Left renal cortex interstitium (tissue), 4 donors: ENCODE data around the gene FIGNL2. TPM values are rescaled to one million over a fixed set of nuclear protein-coding genes. Genes with fewer than 3 reads are reported as not detected.

Experiments used
- DNase-seq, 4 donors: peaks; one replicate each; pipeline ENCODE4 v3.0.0-alpha.2; 2013; ENCODE audit warnings: low read depth in 4 of 4, low spot score in 2 of 4, missing footprints in 1 of 4
- polyA plus RNA-seq, 4 donors: library from polyadenylated mRNA; unstranded; fragments of 120-200 nt; gene quantifications; one replicate each; pipeline ENCODE4 v1.2.1, GENCODE V29; 2013; ENCODE audit not compliant: insufficient read length in 4 of 4

The FIGNL2 gene
- polyA plus RNA-seq, 4 donors = 2.3 to 7.1 (median 5.2) TPM

DNA sequence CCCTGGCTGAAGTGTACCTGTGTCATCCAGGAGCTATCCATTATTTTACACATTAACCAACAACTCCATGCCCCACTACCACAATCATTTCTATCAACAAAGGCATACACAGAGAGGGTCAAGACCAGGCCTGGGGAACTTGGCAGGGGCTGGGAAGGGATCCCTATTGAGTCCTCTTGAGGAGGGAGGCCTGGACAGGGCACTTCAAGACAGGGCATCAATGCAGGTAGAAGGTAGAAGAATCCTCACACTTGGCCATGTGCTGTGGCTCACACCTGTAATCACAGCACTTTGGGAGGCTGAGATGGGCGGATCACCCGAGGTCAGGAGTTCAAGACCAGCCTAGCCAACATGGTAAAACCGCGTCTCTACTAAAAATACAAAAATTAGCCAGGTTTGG lies 26.0 kb upstream of the FIGNL2 start:
- no peak for DNase-seq

DNA sequence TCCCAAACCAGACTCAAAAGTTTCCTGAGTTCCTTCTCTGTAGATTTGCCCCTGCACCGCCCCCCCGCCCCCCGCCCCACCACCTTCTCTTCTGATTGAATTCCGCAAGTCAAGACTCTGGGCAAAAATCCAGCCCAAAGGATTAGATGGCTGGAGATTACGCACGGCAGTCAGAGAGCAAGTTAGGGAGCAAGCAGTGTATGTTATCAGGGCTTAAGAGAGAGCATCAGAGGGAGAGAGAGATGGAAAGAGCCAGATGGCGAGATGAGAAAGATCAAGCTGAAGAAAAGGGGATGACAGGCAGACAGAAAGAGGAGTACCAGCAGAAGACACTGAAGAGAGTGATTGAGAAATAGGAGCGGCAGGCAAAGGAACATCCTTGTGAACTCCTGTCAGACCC lies 25.5 kb upstream of the FIGNL2 start:
- DNase-seq = no peak

DNA sequence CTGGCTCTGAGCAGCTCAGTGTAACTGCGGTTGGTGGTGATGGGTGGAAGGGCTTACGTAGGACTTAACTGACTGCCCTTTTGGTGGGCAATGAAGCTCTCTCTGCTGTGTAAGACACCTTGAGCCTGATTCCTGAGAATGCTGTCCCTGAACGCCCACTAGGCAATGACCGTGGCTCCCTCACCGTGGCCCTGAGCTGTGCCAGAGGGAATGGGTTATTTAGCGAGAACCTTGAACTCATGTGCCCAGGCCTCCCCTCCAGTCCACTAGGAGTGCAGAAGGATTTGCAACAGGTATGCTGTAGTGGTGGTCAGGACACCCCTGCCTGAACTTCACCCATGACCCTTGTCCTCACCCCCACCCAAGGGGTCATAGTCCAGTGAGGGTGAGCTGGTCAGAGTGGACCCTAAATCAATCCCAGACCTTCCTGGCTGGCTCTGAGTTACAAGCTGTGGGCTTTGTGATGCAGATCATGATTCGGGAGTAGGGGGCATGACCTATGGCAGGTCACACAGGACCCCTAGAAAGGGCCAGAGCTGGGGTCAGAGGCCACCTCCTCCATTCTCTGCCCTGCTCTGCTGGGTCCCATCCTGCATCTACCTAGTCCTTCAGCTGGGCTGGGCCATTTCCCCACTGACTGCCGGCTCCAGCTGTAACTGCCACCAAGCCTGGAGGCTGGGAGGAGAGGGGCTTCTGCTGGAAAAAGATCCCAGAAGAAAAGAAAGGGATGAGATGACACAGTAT lies 24.9 kb upstream of the FIGNL2 start:
- DNase-seq = no peak

DNA sequence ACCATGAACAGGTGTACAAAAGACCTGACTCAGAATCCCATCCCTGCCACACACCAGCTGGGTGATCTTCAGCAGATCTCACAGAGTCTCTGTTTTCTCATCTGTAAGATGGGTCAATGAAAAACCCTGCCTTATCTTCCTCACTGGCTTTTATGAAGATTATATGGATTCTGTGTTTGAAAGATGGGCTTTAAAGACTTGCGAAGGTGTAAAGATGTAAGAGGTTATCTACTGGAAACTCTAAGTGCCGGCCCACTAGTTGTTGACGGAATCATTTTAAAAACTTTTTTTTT lies 24.1 kb upstream of the FIGNL2 start:
- no peak for DNase-seq

DNA sequence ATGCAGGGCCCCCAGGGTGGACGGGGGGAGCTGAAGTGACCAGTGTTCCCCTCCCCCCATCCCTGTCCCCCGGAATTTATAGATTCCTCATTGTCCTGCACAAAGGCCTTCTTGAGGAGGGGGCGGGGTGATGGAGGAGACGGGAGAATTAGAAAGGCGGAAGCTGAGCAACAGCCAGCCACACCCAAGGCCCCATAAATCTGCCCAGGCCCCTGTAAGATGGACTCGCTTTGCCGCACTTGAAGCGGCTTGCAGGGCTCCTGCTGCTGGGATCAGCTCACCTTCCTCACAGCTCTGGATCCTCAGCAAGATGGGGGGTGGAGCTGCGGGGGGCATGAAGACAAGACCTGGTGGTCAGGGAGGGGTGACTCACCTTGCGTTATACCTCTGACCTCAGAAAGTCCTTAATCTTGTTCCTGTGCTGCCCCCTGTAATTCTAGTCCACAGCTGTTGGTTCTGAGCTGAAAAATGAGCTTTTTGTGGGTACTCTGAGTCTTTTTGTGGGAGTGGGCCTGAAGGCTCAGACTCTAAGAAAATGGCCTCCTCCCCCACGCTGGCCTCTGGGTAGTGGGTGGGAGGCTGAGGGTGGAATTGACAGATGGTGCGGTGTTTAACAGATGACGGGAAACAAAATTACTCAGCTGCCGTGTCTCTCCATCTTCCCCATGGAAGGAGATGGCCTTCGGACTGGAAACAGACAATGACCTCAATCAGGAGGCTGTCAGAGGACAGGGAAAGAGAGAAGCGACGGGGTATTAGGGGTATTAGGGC lies 23.6 kb upstream of the FIGNL2 start:
- DNase-seq = no peak

DNA sequence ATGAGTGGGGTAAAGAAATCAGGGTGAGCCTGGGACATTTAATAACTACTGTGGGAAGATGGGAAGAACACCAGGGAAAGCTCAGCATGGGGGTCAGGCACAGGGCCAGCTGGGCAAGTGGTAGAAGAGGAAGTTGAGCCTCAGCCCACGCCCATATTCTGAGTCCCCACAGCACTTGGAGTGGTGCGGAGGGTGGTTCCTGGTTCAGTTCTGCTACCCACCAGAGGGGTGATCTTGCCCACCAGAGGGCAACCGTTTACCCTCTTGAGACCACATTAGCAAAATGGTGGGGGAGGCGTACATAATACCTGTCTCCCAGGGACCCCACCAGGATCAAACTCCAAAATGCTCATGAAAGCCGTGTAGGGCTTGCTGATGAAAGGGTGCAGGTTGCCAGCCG lies 22.6 kb upstream of the FIGNL2 start:
- DNase-seq = no peak

DNA sequence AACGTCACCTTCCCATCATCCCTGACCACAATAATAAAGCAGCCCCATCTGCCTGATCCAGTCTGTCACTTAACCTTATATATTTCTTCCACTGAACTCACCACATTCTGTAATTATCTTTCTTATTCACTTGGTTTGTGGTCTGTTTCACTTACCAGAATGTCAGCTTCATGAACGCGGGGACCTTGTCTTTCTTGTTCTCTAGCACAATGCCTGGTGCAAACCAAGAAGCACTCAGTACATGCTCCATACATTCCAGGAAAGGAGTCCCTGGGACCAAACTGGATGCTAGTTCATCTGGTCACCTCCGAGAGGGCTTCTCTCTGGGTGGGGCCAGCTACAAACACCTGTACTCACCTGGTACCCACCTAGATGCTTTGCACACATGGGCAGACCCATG lies 22.0 kb upstream of the FIGNL2 start:
- no peak for DNase-seq

DNA sequence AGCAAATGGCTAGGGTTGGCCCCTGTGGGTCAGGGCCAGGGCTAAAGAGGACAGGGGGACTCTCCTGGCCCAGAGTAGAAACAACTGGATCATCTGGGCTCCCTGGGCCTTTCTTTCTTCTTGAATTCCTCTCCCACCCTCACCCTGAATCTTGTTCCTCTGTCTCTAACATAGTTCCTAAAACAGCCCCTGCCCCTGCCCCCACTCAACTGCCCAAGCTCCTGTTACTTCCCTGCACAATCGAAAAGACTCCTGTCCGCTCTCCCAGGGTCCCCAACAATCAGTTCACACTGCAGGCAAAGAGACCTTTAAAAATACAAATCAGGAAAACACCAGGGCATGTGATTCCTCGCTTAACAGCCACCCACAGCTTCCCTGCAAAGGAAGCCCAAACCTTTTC lies 21.4 kb upstream of the FIGNL2 start:
- no peak for DNase-seq

DNA sequence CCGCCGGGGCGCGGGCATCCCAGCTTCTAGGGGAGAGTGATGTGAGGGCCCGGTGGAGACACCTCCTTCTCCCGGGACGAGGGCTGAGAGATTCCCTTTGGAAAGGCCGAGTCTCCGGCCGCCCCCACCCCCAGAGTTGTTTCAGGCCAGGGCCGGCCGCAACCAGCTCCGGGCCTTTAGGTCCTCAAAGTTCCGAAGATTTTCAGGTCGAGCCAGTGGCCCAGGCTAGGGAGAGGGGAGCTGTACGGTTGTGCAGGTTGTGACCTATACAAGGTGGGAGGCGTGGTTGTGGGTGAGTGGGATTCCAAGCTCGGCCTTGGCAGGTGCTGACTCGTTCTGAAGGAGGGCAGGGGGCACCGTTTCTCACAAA lies 21.0 kb upstream of the FIGNL2 start:
- no peak for DNase-seq

DNA sequence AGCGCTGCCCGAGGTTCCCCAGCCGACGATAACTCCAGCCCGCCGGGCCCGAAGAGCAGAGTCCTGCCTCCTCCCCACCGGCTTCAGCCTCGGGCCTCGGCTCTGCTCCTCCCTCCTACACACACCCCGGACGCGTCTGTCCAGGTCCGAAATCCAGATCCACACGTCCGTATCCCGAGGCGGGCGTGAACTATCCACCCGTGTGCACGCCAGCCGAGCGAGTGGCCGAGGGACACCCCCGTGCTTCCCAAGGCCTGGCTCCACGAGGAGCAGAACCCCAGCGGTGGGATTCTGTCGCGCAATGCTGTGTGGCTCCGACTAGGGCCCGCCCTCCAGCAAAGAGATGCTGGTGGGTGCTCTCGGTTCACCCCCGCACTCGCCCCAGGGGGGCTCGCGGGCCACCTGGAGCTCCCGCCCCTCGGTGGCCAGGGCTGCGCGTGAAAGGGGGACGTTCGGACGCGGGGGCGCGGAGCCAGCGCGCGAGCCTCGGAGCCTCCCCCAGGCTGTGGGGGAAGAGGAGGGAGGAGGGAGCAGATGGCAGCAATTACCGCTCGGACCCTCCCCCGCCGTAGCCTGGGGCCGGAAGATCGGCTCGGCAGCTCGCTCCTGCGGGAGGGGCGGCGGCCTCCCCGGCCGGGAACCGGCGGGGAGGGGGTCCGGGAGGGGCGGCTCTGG lies 20.4 kb upstream of the FIGNL2 start:
- no peak for DNase-seq

DNA sequence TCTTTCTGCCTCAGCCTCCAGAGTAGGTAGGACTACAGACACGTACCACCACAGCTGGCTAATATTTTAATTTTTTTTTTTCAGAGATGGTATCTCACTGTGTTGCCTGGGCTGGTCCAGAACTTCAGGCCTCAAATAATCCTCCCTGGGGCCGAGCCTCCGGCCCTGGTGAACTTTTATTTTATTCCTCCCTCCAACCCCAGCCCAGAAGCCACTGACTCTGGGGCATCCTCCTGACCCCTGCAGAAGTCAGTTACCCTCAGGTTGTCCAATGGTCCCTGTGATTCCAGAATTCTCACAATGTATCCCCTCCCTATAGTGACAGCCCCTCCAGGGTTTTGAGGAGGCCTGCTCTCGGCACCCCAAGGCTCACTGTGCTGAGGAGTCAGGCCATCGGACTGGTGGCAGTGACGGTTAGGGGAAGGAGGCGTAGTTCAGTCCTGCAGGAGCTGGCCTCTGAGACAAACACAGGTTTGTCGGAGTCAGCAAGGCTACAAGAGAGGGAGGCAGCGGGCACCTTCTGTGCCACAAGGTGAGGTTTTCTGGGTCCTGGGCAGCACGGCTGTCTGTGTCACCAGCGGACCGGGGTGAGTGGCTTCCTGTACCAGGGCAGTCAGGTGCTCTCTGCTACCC lies 19.4 kb upstream of the FIGNL2 start:
- no peak for DNase-seq

DNA sequence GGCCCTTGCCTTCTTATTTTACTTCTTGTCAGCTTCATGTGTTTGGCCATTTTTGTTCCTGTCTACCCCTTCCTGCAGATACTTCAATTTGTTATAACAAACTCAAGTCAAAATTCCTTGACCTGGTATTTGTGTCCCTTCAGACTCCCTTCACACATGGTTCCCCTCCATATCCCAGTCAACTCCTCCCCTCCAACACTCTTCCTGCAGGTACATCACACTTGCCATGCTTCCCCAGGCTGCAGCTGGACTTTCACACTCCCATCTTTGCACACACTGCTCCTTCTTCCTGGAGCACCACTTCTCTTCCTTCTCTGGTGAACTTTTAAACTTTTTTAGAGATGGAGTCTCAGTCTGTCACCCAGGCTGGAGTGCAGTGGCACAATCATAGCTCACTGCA lies 18.9 kb upstream of the FIGNL2 start:
- DNase-seq = no peak

DNA sequence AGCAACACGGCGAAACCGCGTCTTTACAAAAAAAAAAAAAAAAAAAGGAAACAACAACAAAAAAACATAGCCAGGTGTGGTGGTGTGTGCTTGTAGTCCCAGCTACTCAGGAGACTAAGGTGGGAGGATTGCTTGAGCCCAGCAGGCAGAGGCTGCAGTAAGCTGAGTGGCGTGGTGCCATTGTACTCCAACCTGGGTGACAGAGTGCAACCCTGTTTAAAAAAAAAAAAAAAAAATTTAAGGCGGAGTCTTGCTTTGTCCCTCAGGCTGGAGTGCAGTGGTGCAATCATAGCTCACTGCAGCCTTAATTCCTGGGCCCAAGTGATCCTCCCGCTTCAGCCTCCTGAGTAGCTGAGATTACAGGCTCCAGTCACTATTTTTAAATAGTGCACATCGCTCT lies 18.2 kb upstream of the FIGNL2 start:
- no peak for DNase-seq

DNA sequence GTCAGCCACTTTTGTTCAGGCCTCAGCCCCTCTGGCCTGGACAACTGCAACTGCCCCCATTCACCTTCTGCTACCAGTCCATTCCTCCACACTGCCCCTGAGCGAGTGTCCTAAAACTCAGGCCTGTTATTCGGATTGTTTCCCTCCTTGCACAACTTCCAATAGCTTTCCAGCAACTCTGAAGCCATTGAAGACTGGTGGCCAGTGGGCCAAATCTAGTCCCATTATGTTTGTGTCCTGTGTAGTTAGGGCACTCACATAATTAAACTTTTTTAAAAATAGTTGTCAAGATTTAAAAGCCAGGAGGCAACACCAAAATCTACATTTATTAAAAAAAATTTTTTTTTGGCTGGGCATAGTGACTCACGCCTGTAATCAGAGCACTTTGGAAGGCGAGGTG lies 17.8 kb upstream of the FIGNL2 start:
- no peak for DNase-seq

DNA sequence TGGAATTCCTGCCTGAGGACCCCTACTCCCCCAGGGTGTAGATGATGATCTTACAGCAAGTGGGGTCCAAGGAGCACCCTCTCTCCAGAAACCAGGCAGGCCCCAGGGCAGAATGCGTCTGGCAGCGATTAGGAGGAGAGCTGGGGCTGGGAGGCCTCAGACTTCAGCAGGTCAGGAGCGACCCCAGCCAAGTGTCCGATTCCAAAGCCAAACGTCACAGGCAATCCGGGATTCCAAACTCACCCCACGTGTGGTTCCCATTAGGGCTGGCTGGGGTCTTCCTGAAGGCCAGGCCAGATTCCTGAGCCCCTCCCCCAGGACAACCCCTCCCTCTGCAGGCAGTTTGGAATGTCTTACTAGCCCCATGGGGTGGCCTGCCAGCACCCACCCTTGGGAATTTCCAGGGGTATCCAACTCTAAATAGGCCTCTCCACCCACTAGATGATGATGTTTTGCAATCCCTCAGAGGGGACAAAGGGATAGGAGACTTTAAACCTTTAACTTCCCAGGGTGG lies 17.3 kb upstream of the FIGNL2 start:
- no peak for DNase-seq

DNA sequence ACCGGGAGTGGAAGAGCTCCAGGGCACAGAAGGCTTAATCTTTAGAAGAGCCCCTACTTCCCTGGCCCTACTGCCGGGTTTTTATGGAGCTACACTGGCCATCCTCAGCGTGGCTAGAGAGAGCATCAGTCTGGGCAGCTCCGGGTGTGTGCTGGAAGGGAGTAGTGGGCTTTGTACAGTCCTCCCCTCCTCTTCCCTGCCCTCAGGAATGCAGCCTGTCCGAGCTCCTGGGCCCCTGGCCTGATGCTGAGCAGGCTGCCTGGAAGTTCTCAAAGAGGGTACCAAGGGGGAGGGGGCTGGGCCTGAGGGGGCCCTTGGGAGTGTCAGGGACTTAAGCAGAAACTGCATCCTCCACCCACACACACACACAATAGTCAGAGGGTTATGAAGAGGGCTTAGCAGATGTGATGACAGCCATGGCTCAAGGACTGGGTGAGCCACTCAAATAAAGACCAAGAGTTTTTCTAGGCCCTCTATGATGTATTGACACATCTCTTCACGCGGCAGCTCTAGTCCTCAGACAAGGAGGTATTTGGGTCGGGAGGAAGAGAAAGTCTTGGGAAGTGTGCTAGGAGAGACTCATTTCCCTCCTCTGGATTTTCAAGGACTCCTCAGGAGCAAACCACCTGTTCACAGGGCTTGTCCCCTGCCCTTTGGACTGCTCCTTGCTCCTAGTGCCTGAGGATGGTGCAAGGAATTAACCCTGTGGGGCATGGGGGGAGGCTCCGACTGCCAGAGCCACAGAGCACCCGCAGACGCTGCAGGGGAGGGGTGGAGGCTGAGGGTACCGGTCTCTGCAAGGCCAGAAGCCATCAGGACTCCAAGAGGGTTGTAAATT lies 16.5 kb upstream of the FIGNL2 start:
- no peak for DNase-seq

DNA sequence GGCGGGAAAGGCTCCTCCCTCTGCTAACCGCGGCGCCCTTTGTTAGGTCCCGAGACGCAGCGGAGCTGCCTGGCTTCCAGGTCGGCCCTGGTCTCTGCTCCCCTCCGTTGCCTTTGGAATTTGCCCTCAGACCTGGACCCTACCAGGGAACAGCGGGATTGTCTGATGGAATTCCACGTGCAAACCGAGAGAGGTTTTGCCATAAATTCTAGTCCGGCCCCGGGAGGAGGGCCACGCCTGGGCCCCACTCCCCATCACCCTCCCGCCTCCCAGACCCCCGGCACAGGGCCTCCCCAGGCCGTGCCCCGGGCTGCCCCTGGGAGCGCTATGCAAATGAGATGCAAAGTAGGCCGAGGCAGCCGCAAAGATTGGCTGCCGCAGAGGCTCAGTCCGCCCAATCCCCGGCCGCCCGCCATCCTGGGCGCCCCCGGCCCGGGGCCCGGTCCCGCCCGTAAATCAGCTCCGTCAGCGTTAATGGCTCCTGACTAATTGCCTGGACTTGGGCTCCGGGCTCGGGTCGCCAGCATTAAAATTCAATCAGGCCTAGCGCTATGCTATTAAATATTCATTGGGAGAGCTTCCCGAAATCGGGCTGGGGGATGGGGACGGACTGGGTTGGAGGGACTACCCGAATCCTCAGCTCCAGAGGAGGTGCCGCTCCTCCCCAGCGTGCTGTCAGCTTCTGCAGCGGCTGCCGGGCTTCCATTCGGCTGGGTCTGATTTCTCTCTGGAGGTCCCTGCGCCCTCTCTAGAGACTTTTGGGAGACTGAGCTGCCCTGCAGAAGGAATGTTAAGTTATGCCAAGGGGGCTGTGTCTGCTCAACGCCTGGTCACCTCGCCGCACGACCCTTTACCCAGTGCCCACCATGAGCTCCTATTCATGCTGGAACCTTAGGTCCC lies 15.7 kb upstream of the FIGNL2 start:
- DNase-seq = peak in 2 of 4 donors; percentile 77 to 86

DNA sequence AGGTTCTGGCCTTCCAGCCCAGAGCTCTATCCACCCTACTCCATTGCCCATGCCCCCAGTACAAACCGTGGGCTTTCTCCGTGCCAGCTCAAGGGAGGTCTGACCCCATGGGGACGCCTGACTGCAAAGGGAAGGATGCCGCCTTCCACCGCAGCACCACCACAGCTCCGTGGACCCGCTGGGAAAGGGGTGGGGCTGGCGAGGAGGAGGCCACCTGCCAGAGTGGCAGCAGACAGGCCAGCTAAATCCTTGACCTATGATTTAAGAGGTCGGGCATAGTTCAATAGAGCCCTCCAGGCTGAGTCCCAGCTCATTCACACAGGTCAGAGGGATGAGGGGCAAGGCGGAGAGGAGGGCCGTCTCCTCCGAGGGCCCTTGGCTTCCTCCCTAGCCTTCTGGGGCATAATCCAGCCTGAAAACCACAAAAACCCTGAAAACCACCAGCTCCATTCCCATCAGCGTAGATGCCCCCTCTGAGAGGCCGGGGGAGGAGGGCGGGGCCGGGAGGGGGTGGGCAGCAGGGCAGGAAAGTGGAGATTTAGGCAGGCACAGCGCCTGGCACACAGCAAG lies 14.9 kb upstream of the FIGNL2 start:
- DNase-seq = no peak

DNA sequence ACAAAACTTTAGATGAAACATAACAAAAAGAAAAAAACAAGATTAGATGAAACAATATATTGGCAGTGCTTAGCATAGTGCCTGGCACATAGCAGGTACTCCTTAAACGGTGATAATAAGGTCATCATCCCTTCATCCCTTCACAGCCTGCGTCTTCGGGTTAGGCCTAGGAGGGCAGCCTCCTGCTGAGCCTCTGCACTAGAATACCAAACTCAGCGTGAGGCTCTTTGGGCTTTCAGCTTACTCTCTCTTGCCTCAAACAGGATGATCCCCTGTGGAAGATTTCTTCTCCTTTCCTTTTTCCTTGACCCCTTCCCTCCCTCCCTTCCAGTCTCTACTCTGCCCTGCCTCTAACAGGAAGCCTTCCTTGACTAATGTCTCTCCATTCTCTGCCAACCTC lies 14.4 kb upstream of the FIGNL2 start:
- no peak for DNase-seq
